Kidney (tissue), 14 donors: ENCODE data around the gene APOC1. TPM values are rescaled to one million over a fixed set of nuclear protein-coding genes. Genes with fewer than 3 reads are reported as not detected.

Source experiments
- DNase-seq, 5 donors: peaks; one replicate each; pipeline ENCODE4 v3.0.0-alpha.2; 2013 to 2020
- FAIRE-seq: peaks from 2 replicates; lab custom pipeline; 2012; peaks lifted over from hg19 to GRCh38; lab: Jason Lieb, UNC
- H3K27ac ChIP-seq, 2 donors: one replicate each; pipeline ENCODE4 v1.7.0; 2013; ENCODE audit warnings: low read depth in 2 of 2, low read length in 2 of 2, inconsistent platforms in 1 of 2
- H3K27me3 ChIP-seq: one replicate; pipeline ENCODE4 v1.7.1; 2013; ENCODE audit warnings: low read length, inconsistent platforms; ENCODE audit not compliant: control insufficient read depth, insufficient read depth
- H3K36me3 ChIP-seq, 3 donors: one replicate each; pipeline versions ENCODE4 v1.7.0 to v1.7.1; 2013; ENCODE audit warnings: low read length in 3 of 3, control low read depth in 1 of 3, inconsistent platforms in 1 of 3; ENCODE audit not compliant: insufficient read depth in 3 of 3, control insufficient read depth in 2 of 3
- H3K4me1 ChIP-seq, 3 donors: one replicate each; pipeline versions ENCODE4 v1.7.0 to v1.7.1; 2013; ENCODE audit warnings: low read length in 3 of 3, inconsistent platforms in 1 of 3, low read depth in 1 of 3; ENCODE audit not compliant: control insufficient read depth in 2 of 3, insufficient read depth in 2 of 3
- H3K4me3 ChIP-seq, 3 donors: one replicate each; pipeline versions ENCODE4 v1.7.0 to v1.8.1; 2013; ENCODE audit warnings: low read length in 3 of 3, control low read depth in 1 of 3, inconsistent platforms in 1 of 3
- H3K9ac ChIP-seq, 3 donors: one replicate each; pipeline versions ENCODE4 v1.7.0 to v1.7.1; 2013; ENCODE audit warnings: low read length in 3 of 3, control low read depth in 1 of 3, inconsistent platforms in 1 of 3
- H3K9me3 ChIP-seq, 3 donors: one replicate each; pipeline versions ENCODE4 v1.7.0 to v1.7.1; 2013; ENCODE audit warnings: low read length in 3 of 3, control low read depth in 1 of 3, inconsistent platforms in 1 of 3; ENCODE audit not compliant: control insufficient read depth in 2 of 3, insufficient read depth in 1 of 3
- CTCF ChIP-seq: IDR thresholded peaks from 3 replicates; pipeline ENCODE4 v1.5.1; 2012; ENCODE audit warnings: mild to moderate bottlenecking, moderate library complexity, borderline replicate concordance; ENCODE audit not compliant: insufficient read depth; ENCODE audit errors: extremely low read depth
- intact Hi-C: fragments of 100-400 bp; cut with DNase I; formaldehyde crosslinking; loops from one replicate; pipeline ENCODE4 v1.11.1; 2022
- polyA plus RNA-seq: library from polyadenylated mRNA; stranded (reverse); fragments of 350-450 nt; fragmentation: Illumina TruSeq; extraction: RNeasy Lipid Tissue Mini Kit (QIAGEN cat#74804); gene quantifications from one replicate; pipeline ENCODE4 v1.2.3, GENCODE V29; 2014; ENCODE audit warnings: low read depth, low replicate concordance; ENCODE audit not compliant: insufficient read depth
- total RNA-seq: library from RNA; stranded (reverse); fragmentation: NEBNext Ultra II Directional; extraction: Animal tissue kit (Norgen Biotek cat#: 25700); gene quantifications from one replicate; pipeline ENCODE4 v1.2.1, GENCODE V29; 2021
- donor health status: control.
- donor health status: control.
- donor health status: control.
- donor health status: control.
- donor health status: control.
- donor health status: DM: yes; HTN: yes; CAD: no.
- donor health status: Normal renal cell carcinoma (clear cell type).

APOC1 gene
- total and polyA plus RNA-seq, 2 donors from 2014 or later = 11.8 to 16.7 TPM

- intact Hi-C loops = no loop called here
- H3K9me3 ChIP-seq = no peaks in the 10 kb centered on the region
- no peak for FAIRE-seq
- H3K9ac ChIP-seq = no peak overlapping the region
- peaks cover 11 to 43% (median 36%) of the 10 kb centered on the region in 3 donors for H3K36me3 ChIP-seq
- H3K4me3 ChIP-seq = no peak overlapping the region
- H3K4me1 ChIP-seq = peaks cover 0 to 2% (median 0%) of the 10 kb centered on the region in 3 donors
- no peak overlapping the region for H3K27ac ChIP-seq
- DNase-seq = no peak
- TF ChIP-seq CTCF = no peak
- H3K27me3 ChIP-seq = no peaks in the 10 kb centered on the region
These were observed 37.4 kb upstream of the APOC1 start for GRCh38 chr19:44876930-44877535.

- intact Hi-C loops = no loop called here
- FAIRE-seq (no peak), DNase-seq (peak in 2 of 5 donors; percentile 34 to 58)
- no peak overlapping the region for H3K4me3 ChIP-seq
- no peak overlapping the region for H3K27ac ChIP-seq
- no peaks in the 10 kb centered on the region for H3K9me3 ChIP-seq
- peaks cover 4 to 33% (median 30%) of the 10 kb centered on the region in 3 donors for H3K36me3 ChIP-seq
- no peaks in the 10 kb centered on the region for H3K27me3 ChIP-seq
- H3K4me1 ChIP-seq = peaks cover 0 to 2% (median 0%) of the 10 kb centered on the region in 3 donors
- TF ChIP-seq CTCF = no peak
- no peak overlapping the region for H3K9ac ChIP-seq
These were observed 36.1 kb upstream of the APOC1 start for GRCh38 chr19:44878120-44878865.

- no peak overlapping the region for H3K9ac ChIP-seq
- peaks cover 0 to 2% (median 0%) of the 10 kb centered on the region in 3 donors for H3K4me1 ChIP-seq
- H3K27me3 ChIP-seq = no peaks in the 10 kb centered on the region
- no peak for TF ChIP-seq CTCF
- no peaks in the 10 kb centered on the region for H3K9me3 ChIP-seq
- H3K27ac ChIP-seq = no peak overlapping the region
- intact Hi-C loops = no loop called here
- DNase-seq (peak in 3 of 5 donors; percentile 54 to 74 (median 73)), FAIRE-seq (no peak)
- no peak overlapping the region for H3K4me3 ChIP-seq
- H3K36me3 ChIP-seq = peaks cover 4 to 25% (median 21%) of the 10 kb centered on the region in 3 donors
These were observed 34.9 kb upstream of the APOC1 start for GRCh38 chr19:44879309-44880065.
